Kidney (tissue), 14 donors: ENCODE results near the gene PPFIBP1. TPM values are rescaled to one million over a fixed set of nuclear protein-coding genes. Genes with fewer than 3 reads are reported as not detected.
A peak's percentile ranks its signal among the peaks of the same experiment; 100 is the strongest.

Experiments used
- DNase-seq, 5 donors: peaks; one replicate each; pipeline ENCODE4 v3.0.0-alpha.2; 2013 to 2020
- FAIRE-seq: peaks from 2 replicates; lab custom pipeline; 2012; peaks lifted over from hg19 to GRCh38; lab: Jason Lieb, UNC
- H3K27ac ChIP-seq, 2 donors: one replicate each; pipeline ENCODE4 v1.7.0; 2013; ENCODE audit warnings: low read depth in 2 of 2, low read length in 2 of 2, inconsistent platforms in 1 of 2
- H3K27me3 ChIP-seq: one replicate; pipeline ENCODE4 v1.7.1; 2013; ENCODE audit warnings: low read length, inconsistent platforms; ENCODE audit not compliant: control insufficient read depth, insufficient read depth
- H3K36me3 ChIP-seq, 3 donors: one replicate each; pipeline versions ENCODE4 v1.7.0 to v1.7.1; 2013; ENCODE audit warnings: low read length in 3 of 3, control low read depth in 1 of 3, inconsistent platforms in 1 of 3; ENCODE audit not compliant: insufficient read depth in 3 of 3, control insufficient read depth in 2 of 3
- H3K4me1 ChIP-seq, 3 donors: one replicate each; pipeline versions ENCODE4 v1.7.0 to v1.7.1; 2013; ENCODE audit warnings: low read length in 3 of 3, inconsistent platforms in 1 of 3, low read depth in 1 of 3; ENCODE audit not compliant: control insufficient read depth in 2 of 3, insufficient read depth in 2 of 3
- H3K4me3 ChIP-seq, 3 donors: one replicate each; pipeline versions ENCODE4 v1.7.0 to v1.8.1; 2013; ENCODE audit warnings: low read length in 3 of 3, control low read depth in 1 of 3, inconsistent platforms in 1 of 3
- H3K9ac ChIP-seq, 3 donors: one replicate each; pipeline versions ENCODE4 v1.7.0 to v1.7.1; 2013; ENCODE audit warnings: low read length in 3 of 3, control low read depth in 1 of 3, inconsistent platforms in 1 of 3
- H3K9me3 ChIP-seq, 3 donors: one replicate each; pipeline versions ENCODE4 v1.7.0 to v1.7.1; 2013; ENCODE audit warnings: low read length in 3 of 3, control low read depth in 1 of 3, inconsistent platforms in 1 of 3; ENCODE audit not compliant: control insufficient read depth in 2 of 3, insufficient read depth in 1 of 3
- intact Hi-C: fragments of 100-400 bp; cut with DNase I; formaldehyde crosslinking; loops from one replicate; pipeline ENCODE4 v1.11.1; 2022
- polyA plus RNA-seq: library from polyadenylated mRNA; stranded (reverse); fragments of 350-450 nt; fragmentation: Illumina TruSeq; extraction: RNeasy Lipid Tissue Mini Kit (QIAGEN cat#74804); gene quantifications from one replicate; pipeline ENCODE4 v1.2.3, GENCODE V29; 2014; ENCODE audit warnings: low read depth, low replicate concordance; ENCODE audit not compliant: insufficient read depth
- total RNA-seq: library from RNA; stranded (reverse); fragmentation: NEBNext Ultra II Directional; extraction: Animal tissue kit (Norgen Biotek cat#: 25700); gene quantifications from one replicate; pipeline ENCODE4 v1.2.1, GENCODE V29; 2021
- TF ChIP-seq, protein P1 (sequence below): IDR thresholded peaks from 3 replicates; pipeline ENCODE4 v1.5.1; 2012; ENCODE audit warnings: mild to moderate bottlenecking, moderate library complexity, borderline replicate concordance; ENCODE audit not compliant: insufficient read depth; ENCODE audit errors: extremely low read depth
- donor health status: control.
- donor health status: control.
- donor health status: control.
- donor health status: control.
- donor health status: control.
- donor health status: DM: yes; HTN: yes; CAD: no.
- donor health status: Normal renal cell carcinoma (clear cell type).

Gene PPFIBP1
- total and polyA plus RNA-seq, 2 donors from 2014 or later = 12.7 to 175 TPM

- DNase-seq = peak in 1 of 5 donors; percentile 58
- TF ChIP-seq, protein P1, sequence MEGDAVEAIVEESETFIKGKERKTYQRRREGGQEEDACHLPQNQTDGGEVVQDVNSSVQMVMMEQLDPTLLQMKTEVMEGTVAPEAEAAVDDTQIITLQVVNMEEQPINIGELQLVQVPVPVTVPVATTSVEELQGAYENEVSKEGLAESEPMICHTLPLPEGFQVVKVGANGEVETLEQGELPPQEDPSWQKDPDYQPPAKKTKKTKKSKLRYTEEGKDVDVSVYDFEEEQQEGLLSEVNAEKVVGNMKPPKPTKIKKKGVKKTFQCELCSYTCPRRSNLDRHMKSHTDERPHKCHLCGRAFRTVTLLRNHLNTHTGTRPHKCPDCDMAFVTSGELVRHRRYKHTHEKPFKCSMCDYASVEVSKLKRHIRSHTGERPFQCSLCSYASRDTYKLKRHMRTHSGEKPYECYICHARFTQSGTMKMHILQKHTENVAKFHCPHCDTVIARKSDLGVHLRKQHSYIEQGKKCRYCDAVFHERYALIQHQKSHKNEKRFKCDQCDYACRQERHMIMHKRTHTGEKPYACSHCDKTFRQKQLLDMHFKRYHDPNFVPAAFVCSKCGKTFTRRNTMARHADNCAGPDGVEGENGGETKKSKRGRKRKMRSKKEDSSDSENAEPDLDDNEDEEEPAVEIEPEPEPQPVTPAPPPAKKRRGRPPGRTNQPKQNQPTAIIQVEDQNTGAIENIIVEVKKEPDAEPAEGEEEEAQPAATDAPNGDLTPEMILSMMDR = no peak
- Histone ChIP-seq H3K27ac (peak overlapping the region; percentile 71 to 73), H3K9me3 (no peaks in the 10 kb centered on the region), H3K27me3 (no peaks in the 10 kb centered on the region), H3K9ac (no peak overlapping the region), H3K4me1 (peaks cover 18 to 45% (median 39%) of the 10 kb centered on the region in 3 donors), H3K4me3 (no peak overlapping the region), H3K36me3 (no peaks in the 10 kb centered on the region)
- intact Hi-C loops = no loop called here
- FAIRE-seq = no peak
Observed at GRCh38 chr12:27551172-27551840, 27.3 kb downstream of the PPFIBP1 start.

GRCh38 chr12:27552235-27552634 lies 28.2 kb downstream of the PPFIBP1 start:
- no peaks in the 10 kb centered on the region for H3K36me3 ChIP-seq
- no peaks in the 10 kb centered on the region for H3K9me3 ChIP-seq
- no peaks in the 10 kb centered on the region for H3K27me3 ChIP-seq
- H3K4me3 ChIP-seq = no peak overlapping the region
- DNase-seq = no peak
- H3K27ac ChIP-seq = no peak overlapping the region
- H3K9ac ChIP-seq = no peak overlapping the region
- H3K4me1 ChIP-seq = peaks cover 20 to 45% (median 40%) of the 10 kb centered on the region in 3 donors
- FAIRE-seq = no peak
- intact Hi-C loops = no loop called here
- TF ChIP-seq, protein P1 = no peak

- Histone ChIP-seq H3K4me3 (no peak overlapping the region), H3K36me3 (no peaks in the 10 kb centered on the region), H3K4me1 (peaks cover 20 to 45% (median 40%) of the 10 kb centered on the region in 3 donors), H3K27ac (peak overlapping the region; percentile 11 to 47), H3K9ac (no peak overlapping the region), H3K9me3 (no peaks in the 10 kb centered on the region), H3K27me3 (no peaks in the 10 kb centered on the region)
- TF ChIP-seq, protein P1 = no peak
- intact Hi-C loops = no loop called here
- no peak for FAIRE-seq
- DNase-seq = peak in 1 of 5 donors; percentile 75
Observed at GRCh38 chr12:27552886-27553560, 29.0 kb downstream of the PPFIBP1 start.
